GM21360 (cell line): ENCODE data around the gene MICALL2.

ENCODE experiments used
- ATAC-seq: cut with Tn5 transposase; IDR thresholded peaks from one replicate; pipeline ENCODE4 v1.9.1; 2021; ENCODE audit warnings: mild to moderate bottlenecking, moderate library complexity; ENCODE audit not compliant: unreplicated experiment

The MICALL2 gene

GRCh38 chr7:1458683-1459511 is at the start of gene MICALL2:
Gene MICALL2 (minus strand): TSS chr7:1459470. CDS start chr7:1459326, 144 bp downstream.
- no peak for ATAC-seq

DNA sequence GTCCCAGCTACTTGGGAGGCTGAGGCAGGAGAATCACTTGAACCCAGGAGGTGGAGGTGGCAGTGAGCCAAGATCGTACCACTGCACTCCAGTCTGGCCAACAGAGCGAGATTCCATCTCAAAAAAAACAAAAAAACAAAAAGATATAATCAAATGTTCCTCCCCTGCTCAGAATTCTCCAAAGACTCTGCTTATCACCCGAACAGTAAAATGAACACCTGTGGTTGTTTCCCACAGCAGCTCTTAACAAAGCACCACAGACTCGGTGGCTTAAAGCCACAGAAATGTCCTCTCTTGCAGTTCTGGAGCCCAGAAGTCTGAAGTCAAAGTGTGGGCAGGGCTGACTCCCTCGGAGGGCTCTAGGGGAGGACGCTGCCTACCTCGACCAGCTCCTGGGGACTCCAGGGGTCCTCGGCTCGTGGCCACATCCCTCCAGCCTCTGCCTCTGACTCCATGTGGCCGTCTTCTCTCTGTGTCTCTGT is 49.0 kb upstream of the MICALL2 start:
- no peak for ATAC-seq

DNA sequence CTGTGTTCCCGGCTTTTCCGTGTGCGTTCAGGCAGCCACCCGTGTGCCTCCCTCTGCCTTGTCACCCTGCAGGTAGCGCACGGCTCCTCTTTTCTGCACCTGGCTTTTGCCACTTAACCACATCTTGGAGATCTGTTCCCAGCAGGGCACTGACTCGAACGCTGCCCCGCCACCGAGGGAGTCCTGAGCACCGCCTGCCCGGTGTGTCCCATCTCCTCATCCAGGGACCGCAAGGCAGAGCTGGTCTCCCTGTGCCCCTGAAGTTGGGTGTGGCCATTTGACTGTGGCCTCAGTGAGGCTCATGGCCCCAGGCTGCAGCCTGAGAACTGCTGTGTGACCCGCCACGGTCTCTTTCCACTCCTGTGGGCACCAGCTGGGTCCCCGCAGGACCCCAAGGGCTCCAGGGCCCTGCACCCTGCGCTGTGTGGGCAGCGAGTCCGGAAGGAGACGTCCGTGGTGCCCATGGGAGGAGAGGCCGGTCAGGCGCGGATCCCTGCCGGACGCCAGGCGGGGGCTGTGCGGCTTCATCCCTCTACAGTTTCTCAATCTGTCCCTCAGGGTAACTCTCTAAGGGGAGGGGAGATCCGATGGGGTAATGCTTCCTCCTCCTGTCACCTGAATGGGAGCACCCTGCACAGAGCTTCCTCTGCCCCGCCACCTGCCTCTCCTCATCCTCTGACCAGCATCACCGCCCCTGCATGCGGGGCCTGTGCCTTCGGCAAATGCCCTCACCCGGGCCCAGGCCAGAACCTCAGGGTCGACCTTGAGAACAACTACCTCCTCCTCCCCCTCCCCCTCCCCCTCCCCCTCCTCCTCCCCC is 46.7 kb upstream of the MICALL2 start:
- no peak for ATAC-seq

DNA sequence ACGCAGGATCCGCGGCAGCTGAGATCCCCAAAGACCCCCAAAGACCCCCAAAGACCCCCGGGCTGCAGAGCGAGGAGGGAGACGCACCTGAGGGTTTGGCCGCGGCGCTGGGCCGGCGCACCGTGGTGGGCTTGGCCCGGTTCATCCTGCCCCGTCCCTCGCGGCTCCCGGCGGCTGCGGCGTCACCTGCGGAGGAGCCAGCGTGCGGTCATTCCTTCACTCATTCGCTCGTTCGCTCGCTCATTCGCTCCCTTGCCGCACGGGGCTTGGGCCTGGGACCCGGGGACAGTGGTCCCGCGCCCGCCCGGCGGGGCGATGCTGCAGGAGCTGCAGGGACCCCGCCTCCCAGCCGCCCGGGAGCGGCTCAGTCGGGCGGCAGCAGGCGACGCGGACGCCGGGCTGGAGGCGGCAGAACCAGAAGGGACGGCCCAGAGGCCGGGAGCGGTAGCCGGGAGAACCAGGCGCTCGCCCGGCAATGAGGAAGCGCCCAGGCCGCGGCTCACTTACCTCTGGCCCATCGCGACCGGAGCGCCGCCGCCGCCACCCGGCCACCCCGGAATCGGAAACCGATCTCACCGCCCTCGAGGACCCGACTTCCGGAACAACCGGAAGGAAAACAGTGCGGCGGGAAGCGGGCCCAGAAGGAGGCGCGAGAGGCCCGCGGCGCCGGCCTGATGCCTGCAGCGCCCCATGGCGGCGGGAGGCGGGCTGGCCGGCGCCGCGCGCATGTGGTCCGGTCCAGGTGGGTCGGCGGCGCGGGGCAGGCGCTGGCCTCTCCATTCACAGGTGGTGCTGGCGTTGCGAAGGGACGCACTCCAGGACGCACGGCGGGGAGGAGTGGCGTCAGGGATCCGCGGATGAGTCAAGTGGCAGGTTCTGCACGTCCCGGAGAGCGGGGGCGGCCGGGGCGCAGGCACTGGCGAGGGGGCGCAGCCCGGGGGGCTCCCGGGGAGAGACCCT is 44.8 kb upstream of the MICALL2 start, which contains the start of gene INTS1:
TSS of gene INTS1 (minus strand) at position 574 of the 960 bp plus-strand sequence. CDS start at position 145, 429 bp downstream.
- ATAC-seq = peak; percentile 82

DNA sequence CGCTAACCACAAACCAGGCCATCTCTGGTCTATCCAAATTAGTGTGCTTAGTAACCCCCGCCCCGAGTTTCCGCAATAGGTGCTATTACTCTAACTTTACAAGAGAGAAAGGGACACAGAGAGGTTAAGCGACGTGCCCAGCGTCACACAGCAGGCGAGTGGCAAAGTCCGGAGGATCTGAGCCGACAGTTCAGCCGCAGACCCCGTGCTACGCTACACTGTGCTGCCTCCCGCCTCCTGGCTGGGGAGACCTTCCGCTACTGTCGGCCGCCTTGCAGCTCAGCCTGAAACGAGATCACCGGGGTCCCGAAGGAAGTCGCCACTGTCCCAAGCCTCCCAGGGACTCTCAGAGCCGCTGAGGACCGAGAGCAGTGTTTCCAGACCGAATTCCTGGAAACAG is 44.1 kb upstream of the MICALL2 start:
- no peak for ATAC-seq

DNA sequence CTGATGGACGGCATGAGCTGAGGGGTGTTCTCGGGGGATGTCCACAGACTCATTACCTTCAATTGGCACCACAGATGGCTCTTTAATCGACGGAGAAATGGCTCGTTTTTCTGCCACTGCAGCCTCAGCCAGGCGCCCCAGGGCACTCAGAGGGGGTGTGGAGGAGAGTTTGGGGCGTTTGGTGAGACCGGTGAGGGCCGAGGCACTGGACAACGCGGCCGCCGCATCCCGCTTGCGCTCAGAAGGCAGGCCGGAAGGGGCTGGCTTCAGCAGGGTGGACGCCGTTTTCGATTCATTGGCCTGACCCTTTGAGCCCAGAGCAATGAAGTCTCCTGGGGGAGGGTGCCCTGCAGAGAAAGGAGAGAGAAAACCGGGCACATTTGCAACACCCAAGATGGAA is 43.6 kb upstream of the MICALL2 start:
- ATAC-seq = no peak

- no peak for ATAC-seq
Measured at GRCh38 chr7:1501487-1502270, 42.4 kb upstream of the MICALL2 start.

- ATAC-seq = no peak
Measured at GRCh38 chr7:1500064-1500807, 41.0 kb upstream of the MICALL2 start.

DNA sequence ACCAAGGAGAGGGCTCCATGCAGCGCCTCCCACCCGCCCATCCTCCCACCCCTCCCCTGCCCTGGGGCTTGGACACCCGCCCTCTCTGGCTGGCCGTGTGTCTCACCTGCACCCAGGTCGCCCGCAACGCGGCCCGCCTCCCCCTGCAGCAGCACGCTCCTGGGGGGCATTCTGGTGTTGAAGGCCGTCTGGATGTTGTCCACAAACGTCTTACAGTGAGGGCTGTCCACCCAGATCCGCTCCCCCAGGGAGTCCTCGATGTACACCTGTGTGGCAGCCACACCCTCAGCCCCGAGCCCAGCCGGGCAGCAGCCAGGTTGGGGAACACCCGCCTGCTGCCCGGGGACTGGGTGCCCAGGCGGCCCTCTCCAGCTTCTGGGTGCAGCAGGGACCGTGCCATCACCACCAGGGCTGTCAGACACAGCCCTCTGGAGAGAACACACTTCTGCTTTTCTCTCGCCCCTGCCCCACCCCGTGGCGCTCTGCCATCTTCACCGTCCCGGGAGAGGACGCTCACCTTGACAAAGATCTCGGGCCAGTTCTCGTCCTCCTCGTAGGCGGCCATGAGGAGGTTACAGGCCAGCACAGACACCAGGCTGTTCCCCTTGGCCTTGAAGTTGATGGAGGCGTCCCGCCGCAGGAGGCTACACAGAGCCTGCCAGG is 40.2 kb upstream of the MICALL2 start:
- no peak for ATAC-seq

GRCh38 chr7:1498370-1499305 is 39.4 kb upstream of the MICALL2 start:
- no peak for ATAC-seq

DNA sequence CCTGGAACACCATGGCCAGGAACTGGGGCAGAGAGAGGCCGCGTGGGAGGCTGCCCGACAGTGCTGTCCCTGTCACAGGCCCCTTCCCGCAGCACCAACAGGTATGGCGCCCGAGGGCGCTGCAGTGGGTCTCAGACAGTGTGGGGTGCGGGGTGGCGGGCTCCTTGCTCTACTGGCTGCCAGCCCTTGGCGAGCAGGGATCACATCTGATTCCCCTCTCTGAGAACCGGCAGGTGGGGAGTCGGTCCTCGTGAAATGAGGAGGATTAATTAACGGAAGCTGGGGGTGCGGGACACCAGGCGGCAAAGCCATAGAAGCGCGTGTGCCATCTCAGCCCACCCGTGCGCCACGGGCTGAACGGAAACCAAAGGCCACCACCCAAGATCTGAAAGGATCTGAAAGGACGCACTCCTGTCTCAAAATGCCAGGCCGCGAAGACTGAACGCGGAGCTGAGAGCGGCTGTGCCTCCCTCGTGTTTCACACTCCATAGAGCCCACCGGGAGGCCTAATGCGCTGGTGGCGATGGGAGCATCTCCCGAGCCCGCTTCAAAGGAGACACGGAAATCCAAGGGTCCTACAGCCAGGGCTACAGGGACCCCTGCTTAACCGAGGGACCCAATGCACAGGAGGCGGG is 38.1 kb upstream of the MICALL2 start:
- no peak for ATAC-seq

- no peak for ATAC-seq
Measured at GRCh38 chr7:1496531-1497292, 37.4 kb upstream of the MICALL2 start.

GRCh38 chr7:1495564-1496242 is 36.4 kb upstream of the MICALL2 start:
- ATAC-seq = no peak

GRCh38 chr7:1494866-1495563 is 35.7 kb upstream of the MICALL2 start:
- no peak for ATAC-seq

GRCh38 chr7:1494447-1494846 is 35.2 kb upstream of the MICALL2 start:
- no peak for ATAC-seq
